Prostate gland (tissue), 2 donors: ENCODE results near the gene RBP7.

Experiments
- POLR2A ChIP-seq: fragments of 450-650 bp; IDR thresholded peaks from one replicate; pipeline ENCODE4 v1.6.1; 2016; ENCODE audit warnings: antibody characterized with exemption, mild to moderate bottlenecking
- POLR2AphosphoS5 ChIP-seq: sonication (generic); formaldehyde crosslinking; IDR thresholded peaks from one replicate; pipeline ENCODE4 v1.6.1; 2017; ENCODE audit warnings: antibody characterized with exemption
- TF ChIP-seq, protein P1 (sequence below), 4 experiments: fragments of 200-600 bp in 2 of 4; fragments of 450-650 bp in 2 of 4; sonication (generic) in 2 of 4; IDR thresholded peaks; 1 replicate in 3 of 4; 2 replicates in 1 of 4; pipeline ENCODE4 v1.5.1; 2016 to 2019; ENCODE audit warnings: antibody characterized with exemption in 4 of 4, mild to moderate bottlenecking in 2 of 4, moderate library complexity in 2 of 4

DNA sequence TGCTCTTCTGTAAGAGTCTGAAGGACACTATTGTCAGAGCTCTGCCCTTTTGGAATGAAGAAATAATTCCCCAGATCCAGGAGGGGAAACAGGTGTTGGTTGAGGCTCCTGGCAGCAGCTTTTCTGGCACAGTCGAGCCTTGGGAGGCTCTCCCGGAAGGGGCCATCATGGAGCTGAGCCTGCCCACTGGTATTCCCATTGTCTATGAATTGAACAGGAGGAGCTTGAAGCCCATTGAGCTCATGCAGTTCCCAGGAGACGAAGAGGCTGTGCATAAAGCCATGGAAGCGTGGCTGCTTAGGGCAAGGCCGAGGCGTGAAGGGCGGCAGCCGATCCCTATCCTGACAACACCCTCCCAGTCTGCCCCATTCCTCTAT lies 62.3 kb downstream of the RBP7 start:
- TF ChIP-seq POLR2AphosphoS5 = no peak
- TF ChIP-seq, protein P1, sequence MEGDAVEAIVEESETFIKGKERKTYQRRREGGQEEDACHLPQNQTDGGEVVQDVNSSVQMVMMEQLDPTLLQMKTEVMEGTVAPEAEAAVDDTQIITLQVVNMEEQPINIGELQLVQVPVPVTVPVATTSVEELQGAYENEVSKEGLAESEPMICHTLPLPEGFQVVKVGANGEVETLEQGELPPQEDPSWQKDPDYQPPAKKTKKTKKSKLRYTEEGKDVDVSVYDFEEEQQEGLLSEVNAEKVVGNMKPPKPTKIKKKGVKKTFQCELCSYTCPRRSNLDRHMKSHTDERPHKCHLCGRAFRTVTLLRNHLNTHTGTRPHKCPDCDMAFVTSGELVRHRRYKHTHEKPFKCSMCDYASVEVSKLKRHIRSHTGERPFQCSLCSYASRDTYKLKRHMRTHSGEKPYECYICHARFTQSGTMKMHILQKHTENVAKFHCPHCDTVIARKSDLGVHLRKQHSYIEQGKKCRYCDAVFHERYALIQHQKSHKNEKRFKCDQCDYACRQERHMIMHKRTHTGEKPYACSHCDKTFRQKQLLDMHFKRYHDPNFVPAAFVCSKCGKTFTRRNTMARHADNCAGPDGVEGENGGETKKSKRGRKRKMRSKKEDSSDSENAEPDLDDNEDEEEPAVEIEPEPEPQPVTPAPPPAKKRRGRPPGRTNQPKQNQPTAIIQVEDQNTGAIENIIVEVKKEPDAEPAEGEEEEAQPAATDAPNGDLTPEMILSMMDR (IDR thresholded peaks at IDR 0.05) = no peak
- TF ChIP-seq POLR2A = no peak
